GM19463 (cell line): ENCODE data around the gene HPCAL4.

Source experiments
- ATAC-seq: cut with Tn5 transposase; IDR thresholded peaks from one replicate; pipeline ENCODE4 v1.9.1; 2021; ENCODE audit warnings: mild to moderate bottlenecking, moderate library complexity; ENCODE audit not compliant: unreplicated experiment

HPCAL4 gene

DNA sequence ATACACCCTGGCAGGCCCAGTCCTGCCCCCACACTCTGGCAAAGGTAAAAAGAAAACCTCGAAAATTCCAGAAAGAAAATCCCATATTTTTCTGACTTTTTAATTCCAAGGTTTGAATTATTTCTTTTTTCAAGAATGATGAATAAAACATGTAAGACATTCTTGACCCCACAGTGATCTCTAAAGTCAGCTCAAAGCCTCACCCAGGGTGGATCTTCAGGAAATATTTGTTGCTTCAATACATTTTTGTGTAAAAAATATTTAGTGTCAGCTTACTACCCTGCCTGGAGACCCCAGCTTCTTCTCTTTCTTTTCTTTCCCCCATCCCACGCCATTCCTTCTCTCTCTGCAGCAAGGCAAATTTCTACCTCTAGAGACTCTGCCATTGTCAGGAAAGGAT, 12.3 kb downstream of the HPCAL4 start:
- ATAC-seq: no peak

DNA sequence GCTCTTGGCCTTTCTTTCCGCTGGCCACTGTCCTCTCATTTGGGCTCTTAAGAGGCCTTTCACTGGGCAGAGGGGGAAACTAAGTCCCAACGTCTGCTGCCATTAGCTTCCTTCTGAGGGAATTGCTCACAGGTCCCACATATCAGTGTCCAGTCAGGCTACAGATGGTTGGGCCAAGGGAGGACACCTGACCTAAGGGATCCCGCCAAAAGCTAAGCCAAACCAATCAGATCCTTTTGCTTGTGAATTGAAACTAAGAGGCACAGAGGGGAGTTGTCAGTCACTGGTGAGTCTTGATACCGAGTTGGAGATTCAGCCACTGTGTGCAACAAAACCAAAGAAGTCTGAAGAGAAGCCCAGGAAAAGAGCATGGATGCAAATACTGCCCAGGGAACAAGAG, 13.6 kb downstream of the HPCAL4 start:
- no peak for ATAC-seq

DNA sequence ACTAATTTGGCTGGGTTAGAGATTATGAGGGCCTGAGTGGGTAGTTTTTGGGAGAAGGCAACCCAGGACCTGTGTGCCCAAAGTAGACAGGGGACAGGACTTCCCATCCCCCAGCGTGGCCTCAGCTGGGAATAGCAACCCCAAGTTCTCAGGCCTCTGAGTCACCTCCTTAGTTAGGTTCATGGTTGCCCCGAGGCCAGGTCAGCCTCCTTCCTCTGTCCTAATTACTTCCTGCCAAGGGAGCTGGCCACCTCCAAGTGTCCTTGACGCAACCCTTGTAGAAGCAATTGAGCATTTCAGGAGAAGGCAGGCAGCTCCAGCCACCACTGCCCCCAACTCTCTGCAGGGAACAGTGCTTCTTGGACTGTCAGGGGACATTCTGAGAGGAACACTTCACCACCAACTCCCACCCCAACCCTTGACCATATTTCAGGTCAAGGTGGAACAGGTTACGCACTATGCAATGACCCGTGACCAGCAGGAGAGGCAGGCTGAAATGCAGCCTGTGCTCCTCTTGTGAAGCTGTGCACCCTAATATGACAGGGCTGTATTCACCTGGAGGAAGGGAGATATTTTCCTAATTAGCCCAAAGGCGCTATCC, 14.2 kb downstream of the HPCAL4 start:
- no peak for ATAC-seq

DNA sequence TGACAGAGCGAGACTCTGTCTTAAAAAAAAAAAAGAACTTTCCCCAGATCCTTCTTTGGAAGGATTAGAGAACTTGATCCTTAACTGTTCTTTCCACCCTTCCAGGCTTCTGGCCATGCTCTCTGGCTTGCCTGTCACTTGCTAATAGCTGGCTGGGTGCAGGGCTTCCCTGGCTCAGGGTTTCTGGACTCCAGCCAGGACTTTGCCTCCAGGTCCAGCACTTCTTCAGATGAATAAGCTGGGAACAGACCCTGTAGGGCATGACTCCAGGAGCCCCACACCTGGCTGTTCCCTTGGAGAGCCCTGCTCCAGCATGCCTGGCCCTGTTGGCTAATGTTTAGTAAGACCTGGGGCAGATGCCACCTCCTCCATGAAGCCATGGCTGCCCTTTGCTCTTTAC, 16.0 kb downstream of the HPCAL4 start:
- no peak for ATAC-seq

DNA sequence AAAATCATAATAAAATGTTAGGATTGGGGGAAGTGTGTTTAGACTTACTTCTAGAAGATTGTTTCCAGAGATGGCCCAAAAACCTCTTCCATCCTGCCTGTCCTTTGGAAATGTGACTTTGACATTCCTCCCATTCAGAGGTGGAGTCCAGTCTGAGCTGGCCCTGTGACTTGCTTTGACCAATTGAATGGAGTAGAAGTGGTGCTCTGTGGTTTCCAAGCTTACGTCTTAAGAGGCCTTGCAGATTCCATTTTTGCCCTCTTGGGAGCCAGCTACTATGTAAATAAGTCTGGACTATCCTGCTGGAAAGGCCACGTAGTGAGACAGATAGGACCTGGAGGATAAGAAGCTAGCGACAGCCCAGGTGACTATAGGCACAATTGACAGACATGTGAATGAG, 18.0 kb downstream of the HPCAL4 start:
- no peak for ATAC-seq

DNA sequence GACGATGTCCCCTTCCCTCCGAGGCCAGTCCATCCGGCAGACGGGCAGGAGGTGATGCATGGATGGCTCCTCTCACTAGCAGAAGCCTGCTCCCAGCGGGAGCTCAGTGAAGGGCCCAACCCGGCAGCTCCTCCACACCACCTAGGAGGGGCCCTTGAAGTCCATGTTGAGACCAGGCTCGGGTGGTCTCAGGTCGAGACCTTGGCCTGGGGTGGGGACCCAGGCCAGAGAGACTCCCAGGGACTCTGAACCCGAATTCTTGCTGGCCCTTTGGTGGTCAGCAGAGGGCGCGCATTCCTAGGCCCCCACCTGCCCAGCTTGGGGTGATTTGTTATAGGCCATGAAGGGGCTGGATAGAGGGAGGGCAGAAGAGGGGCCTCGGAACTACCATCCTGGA, 18.7 kb downstream of the HPCAL4 start:
- ATAC-seq: no peak

DNA sequence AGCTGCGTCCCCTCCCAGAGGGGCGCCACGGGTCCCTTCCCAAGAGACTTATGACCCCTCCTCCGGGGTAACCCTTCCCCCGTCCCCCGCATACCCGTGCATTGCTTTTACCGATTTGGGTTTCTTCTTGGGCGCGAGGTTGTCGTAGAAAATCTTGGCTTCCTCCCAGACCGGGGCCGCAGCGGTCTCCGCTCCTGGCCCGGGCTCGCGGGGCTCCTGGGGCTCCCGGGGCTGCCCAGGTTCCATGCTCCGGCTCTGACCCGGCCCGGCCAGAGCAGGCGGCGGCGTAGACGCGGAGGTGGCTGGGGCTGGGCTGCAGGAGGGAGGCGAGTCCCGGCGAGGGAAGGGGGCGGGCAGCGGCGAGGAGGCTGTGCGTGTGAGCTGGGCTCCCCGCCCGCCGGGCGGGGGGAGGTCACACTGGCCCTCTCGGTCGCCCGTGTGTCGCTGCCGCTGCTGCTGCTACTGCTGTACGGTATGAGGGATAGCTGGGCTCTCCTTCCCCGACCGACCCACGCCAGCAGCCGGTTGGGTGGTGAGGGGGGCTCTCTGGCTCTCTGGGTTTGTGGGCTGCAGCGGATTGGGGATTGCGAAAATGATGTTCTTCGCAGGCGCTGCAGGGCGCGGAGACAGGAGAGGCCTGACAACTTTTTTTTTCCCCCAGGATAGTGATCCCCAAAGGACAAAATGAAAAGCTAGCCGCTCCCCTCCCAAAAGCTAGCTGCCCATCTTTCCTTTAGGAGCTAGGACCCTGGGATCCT, 19.3 kb downstream of the HPCAL4 start, which contains the start of gene NT5C1A:
TSS of gene NT5C1A (minus strand) at position 315 of the 758 bp plus-strand sequence. CDS start at position 246, 69 bp downstream.
- no peak for ATAC-seq

DNA sequence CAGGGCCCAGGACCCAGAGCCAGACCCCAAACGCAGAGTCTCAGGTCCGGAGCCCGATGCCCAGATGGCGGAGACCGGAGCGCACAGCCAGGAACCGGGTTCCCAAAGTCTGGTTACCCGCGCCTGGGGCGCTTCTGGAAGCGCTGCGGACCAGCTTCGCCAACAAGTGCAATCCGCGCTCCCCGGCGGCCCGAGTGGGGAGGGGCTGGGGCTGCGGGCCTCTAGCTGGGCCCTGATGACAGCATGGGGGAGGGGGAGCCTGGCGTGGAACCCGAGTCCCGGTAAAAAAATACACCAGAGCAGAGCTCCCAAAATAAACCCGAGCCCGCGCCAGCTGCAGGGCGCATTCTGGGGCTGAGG, 19.8 kb downstream of the HPCAL4 start:
- no peak for ATAC-seq

DNA sequence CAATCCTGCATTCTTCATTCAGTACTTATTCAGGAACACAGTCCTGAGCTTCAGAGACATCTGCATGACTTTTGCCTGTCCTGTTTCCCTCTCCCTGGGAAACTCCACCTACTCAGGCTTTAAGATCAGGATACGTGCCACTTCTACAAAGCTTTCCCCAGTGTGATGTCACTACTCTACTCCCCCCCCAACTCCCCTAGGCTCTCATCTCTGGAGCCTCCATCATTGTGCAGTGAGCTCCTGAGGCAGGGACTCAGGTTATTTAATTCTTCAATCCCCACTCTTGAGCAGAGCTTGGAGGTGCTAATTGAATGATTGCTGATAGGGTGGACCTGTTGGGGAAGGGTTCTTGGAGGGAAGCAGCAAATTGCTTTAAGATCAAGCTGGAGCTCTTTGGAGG, 20.5 kb downstream of the HPCAL4 start:
- no peak for ATAC-seq

DNA sequence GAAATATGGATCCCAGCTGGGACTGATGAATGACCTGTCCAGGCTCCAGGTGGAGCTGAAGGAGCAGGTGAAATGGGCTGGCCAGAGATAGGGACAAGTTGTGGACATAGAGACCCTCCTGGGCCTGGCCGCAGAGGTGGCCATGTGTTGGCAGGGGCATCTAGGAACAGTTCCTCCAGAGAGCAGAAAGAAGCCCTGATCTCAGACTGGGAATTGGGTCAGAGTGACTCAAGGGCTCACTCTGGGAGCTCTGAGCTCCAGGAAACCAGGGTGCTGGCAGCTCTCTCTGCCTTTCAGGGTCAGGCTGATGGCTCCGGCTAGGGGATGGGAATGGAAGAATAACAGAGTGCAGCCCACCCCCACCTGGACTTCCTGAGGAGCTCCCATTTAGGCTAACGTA, 22.3 kb downstream of the HPCAL4 start:
- ATAC-seq: no peak

DNA sequence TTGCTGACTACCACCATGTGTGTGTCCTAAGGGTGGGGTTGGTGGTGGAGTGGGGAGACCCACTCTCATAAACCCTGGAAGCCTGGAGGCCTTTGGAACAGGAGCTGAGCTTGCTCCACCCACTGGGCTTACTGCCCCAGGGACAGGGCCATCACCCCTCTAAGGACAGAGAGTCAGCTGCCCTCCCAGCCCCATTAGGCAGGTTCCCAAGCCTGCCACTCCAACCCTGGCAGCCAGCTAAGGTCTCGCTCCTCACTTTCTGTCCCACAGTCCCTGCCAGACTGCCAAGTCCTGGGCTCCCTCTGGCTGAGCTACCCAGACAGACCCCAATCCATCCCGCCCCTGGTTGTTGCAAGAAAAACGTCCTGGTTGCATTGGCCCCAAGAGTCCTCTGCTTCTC, 23.1 kb downstream of the HPCAL4 start:
- ATAC-seq: no peak

DNA sequence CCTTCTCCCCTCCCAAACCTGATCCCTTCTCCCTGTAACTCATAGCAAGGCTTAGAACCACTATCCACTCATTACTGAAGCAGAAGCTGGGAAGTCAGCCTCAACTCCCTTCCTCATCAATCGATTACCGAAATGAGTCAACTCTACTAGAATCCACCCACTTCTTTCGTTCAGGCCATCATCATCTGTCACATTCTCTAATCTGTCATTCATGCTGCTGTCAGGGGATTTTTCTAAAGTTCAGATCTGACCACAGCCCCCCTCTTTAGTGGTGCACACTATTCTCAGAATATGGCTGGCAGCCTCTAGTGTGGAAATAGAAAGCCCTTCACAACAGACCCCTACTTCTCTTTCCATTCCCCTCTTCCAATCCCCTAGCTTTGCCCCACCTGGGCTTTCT, 24.5 kb downstream of the HPCAL4 start:
- ATAC-seq: peak; percentile 94

DNA sequence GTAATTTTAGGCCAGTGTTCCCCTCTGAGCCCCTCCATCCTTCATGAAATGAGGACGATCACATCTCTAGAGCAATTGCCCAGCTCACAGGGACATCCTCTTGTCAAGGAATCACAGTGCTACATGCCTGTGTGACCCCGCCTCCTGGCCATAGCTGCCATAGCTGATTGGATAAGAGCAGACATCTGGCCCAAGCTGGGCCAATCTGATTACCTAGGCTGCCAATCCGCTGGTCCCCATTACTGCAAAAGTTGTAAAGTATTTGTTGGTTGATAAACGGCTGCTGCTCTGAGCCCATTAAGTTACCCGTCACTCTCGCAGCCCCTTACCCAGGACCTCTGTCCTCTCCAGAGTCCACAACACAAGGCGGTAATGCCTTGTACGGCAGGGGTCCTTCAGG, 27.7 kb downstream of the HPCAL4 start:
- no peak for ATAC-seq

DNA sequence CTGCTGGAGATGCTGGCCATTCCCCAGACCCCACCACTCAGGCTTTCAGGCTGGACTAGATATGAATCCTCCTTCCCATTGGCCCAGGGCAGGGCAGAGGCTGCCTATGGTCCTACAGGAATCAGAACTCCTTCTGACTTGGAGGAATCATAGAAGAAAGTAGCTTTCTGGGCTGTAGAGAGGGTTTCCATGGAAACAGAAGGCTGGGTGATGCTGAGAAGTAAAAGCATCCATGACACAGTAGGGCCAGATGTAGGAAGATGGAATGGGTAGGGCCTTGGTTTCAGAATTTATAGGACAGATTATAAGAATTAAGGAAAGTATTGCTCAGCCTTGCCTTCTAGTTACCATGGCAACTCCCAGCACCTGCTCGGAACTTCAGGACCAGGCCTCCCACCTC, 28.4 kb downstream of the HPCAL4 start:
- ATAC-seq: no peak

DNA sequence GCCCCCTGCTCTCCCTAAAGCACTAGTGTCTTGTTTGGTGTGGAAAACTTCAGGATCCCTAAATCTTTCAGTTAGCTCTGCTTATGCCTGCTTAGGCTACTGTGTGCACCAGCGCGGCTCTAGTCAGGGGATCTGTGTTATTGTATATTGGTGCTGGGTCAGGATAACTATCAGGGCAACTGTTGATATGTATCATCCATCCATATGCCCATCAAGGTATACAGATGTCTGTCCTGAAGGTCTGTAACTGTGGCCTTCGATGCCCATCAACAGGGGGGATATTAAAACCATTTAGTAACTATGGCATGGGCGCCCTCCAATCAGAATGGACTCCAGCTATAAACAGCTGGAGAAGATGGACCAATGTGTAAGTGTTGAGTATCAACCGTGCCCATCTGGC, 31.7 kb downstream of the HPCAL4 start:
- ATAC-seq: no peak

DNA sequence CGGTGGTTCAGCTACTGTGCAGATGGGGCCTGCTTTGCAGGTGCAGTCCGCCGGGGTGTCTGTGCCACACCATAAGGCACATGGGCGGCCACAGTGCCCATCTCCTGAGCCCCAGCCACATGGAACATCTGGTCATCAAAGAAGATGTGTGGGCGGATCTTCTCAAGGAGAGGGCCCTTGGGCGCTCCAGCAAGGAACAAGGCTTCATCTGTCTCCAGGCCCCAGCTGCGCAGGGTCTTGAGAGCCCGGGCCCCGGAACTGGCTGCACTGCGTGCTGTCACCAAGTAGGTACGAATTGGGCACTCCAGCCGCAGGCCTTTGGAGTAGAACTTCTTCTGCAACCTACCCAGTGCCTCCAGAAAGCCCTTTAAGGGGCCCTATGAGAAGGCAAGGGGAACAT, 32.1 kb downstream of the HPCAL4 start:
- ATAC-seq: no peak

DNA sequence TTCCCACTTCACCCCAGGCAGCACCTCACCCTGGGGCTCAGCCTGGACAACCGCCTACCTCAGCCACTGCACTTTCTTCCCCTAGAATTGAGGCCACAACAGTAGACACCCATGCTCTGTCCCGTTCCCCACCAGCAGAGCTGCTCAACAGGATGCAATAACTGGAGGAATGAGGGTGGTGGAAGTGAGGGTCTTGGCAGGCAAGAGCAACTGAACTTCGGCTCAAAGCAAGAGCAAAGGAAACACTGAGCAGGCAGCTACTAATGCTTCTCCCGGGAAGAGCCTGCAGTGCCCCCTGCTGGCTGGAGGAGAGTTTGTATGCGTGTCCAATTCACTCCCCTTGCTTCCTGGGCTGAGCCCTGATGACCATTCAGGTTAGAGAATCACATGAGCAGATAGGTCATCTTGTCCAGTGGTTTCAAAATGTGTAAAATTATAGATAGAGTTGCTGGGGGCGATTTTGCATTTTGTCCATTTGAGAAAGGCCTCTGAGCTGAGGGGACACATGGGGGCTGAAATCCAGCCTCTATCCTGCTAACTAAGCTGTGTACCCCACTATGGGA, 33.2 kb downstream of the HPCAL4 start:
- ATAC-seq: no peak

DNA sequence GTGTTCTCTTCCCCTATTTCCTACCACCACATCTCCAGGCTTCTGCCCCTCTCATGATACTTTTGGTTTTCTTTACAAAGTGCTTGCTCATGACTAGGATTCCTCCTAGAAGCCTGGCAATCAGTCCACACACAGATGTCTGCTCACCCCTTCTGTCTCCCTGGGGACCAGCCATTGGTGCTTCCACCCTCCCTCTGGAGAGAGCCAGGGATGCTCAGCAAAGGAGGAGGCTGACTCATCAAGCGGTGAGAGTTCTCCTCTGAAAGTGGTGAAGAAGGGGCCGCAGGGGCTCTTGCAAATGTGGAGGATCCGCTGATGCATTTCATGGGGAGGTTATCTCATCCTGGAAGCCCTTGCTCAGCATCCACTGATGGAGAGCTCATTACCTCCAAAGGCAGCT, 33.8 kb downstream of the HPCAL4 start:
- ATAC-seq: no peak

DNA sequence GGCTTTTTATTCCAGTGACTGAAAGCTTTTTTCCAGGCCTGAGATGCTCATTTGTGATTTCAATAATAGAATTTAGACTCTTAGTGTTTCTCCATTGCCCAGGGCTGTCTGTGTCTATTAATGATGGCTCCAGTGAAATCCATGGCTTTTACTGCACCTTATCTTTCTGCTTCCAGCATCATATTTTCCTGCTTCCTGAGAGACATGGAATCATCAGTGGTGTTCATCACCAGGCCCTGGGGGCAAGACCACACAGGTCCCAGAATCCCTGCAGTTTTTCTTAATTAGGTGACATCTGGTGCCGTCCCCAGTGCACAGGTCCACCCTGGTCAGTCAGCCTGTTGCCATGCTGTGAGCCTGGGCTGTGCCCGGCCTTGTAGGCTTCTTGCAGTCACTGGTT, 34.8 kb downstream of the HPCAL4 start:
- ATAC-seq: no peak

DNA sequence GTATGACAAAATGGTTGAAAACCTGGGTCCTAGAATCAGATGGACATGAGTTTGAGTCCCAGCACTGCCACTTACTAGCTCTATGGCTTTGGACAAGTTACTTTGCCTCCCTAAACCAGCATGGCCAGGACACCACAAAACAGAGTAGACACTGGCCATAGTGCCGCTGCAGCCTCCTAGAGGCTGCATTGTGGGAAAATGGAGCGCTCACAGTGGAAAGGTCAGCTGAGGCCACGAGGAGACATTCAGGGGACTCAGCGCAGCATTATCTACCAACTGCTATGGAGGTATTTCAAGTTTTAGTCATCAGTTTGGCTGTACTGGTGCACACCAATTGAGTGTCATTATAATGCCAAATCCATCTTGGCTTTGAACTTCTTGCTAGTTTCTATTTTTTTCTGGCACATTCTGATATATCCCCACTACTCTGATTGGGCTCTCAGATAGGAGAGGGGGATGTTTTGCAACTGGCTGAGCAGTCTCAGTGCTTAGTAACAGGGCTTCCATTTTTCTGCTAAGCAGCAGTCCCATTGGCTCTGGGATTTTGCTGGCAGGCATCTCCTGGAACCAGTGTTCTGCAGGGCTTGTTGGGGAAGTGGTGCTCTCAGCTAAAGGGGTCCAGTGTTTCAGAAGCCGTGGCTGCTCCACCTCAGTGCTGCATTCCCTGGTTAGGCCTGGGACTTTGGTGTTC, 35.5 kb downstream of the HPCAL4 start:
- no peak for ATAC-seq

DNA sequence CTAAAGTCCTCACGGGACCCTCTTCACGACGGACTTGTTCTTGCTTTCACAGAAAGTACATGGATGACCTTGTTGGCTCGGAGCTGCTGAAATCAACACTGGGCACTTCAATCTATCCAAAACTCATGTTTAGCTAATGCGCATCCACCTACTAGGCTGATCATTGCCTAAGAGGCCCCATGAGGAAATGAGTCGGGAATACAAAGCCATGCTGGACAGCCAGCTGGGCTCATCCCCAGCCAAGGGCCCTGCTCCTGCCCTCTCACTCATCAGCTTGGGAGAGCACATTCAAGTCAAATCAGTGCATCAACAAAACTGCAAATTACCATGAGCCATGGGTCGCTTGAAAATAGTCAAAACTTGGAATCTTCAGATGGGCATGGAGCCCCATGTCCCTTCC, 36.9 kb downstream of the HPCAL4 start:
- ATAC-seq: no peak

DNA sequence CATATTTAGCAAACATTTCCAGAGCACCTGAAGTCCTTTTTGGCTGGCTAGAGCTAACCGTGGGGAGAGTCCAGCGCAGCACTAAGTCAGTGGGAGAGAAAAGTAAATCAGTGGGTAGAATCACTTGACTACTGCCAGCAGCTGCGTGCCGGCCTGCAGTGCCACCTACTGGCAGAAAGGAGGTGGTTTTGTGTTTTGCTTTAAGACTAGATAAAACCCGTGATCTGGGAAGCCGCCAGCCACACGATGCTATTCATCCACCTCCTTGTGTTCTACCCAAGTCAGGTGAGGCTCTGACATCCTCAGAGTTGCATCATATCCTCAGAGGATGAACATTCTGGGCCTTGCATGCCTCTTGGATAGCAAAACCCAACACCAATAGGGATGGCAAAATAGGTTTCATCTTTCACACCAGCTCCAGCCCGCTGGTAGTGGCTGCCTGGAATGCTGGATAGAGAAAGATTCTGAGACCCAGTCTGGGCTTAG, 37.6 kb downstream of the HPCAL4 start:
- no peak for ATAC-seq
